Measurements from ENCODE around the gene UGT1A8. TPM values are rescaled to one million over a fixed set of nuclear protein-coding genes. Genes with fewer than 3 reads are reported as not detected.

Gene UGT1A8
- total RNA-seq, 1 donor from 2014 or later, result not detected

DNA sequence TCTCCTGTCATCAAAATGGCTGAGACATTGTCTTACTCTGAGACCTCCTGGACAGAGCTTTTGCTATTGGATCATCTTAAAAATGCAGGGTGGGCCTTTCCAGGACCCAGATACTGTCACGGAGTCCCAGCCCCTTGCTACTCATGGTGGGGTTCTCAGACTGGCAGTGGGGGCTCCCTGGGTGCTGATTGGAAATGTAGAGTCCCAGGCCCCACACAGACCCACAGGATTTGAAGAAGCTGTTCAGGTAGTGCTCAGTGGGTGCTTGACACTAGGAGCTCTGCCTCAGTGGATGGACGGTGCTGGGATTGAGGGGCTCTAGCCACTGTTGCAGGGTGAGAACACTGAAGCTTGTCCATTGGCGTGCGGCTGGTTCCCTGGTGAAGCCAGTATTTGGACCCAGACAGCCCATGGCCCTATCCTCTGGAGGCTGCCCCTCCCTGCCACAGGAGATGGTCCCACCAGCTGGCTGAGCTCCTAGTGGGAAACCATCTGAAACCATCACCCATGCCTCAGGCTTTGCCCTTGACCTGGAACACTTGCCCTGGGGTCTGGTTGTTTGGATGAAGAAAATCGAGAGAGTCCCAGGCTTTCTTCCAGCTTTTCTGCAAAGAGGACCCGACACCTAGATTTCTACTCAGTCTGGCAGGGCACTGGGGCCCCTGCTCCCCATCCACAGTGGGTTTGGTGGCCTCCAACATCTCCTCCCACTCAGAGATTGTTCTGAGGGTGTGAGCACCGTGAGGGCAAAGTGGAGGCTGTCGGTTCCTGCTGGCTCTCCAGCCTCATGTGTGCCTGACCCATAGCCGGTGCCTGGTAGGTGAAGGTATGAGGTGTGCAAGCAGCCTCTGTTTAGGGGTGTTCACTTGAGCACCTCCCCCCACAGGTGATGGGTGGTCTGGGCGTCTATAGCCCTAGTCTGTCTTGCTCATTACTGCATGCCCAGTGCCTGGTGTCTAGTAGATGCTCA is 190.8 kb downstream of the UGT1A8 start:
- no peak for DNase-seq (ENCODE audit: low spot score)
- intact Hi-C loops (cut with DNase I), result no loop called here

DNA sequence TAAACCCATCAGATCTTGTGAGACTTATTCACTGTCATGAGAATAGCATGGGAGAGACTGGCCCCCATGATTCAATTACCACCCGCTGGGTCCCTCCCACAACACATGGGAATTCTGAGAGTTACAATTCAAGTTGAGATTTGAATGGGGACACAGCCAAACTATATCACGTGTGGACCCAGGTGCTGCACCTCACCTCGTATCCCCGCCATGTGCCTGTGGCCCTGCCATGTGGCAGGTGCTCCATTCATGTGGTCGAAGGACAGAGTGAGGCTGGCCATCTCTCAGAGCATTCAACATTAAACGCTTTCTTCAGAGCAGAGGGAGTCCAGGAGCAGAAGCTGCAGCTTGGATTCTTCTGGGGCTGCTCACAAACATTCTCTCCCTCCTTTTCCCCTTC is 193.0 kb downstream of the UGT1A8 start:
- no peak for DNase-seq (ENCODE audit: low spot score)
- intact Hi-C loops (cut with DNase I), result no loop called here

DNA sequence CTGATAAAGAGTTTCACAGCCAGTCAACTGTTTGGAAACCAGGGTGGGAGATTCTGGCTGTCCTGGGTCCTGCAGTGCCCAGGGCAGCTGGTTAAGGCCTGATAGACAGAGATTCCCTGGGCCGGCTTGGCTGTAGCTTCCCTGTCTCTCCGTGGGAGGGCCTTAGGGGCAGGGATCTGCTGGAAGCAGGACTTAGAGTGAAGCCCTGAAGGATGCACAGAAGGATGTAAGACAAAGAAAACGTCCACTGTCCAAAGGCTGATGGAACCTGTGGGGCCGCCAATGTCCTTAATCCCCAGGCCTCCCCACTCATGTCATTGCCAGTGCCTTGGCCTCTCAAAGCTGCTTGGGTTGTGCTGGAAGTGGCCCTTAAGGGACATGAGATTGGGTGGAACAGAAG is 193.7 kb downstream of the UGT1A8 start:
- DNase-seq (ENCODE audit: low spot score), result peak; percentile 53
- intact Hi-C loops (cut with DNase I), result no loop called here

DNA sequence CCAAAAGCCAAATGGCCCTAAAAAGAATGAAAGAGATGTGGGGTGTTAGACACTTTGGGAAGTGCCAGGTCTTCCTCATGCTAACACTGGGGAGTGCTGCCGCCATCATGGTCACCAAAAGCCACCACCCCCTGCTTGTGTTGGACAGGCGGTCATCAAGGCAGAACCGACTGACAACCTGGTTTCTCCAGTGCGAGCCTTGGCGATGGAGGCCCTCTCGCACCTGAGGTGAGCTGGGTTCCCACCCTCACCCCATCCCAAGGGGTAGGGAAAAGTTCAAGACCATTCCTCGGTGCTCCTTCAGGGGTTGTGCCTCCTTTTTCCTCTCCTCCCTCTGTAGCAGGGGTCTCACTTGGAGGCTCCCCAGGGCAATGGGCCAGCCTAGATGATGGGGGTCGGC is 194.3 kb downstream of the UGT1A8 start:
- DNase-seq (ENCODE audit: low spot score), result peak; percentile 38
- intact Hi-C loops (cut with DNase I), result no loop called here

DNA sequence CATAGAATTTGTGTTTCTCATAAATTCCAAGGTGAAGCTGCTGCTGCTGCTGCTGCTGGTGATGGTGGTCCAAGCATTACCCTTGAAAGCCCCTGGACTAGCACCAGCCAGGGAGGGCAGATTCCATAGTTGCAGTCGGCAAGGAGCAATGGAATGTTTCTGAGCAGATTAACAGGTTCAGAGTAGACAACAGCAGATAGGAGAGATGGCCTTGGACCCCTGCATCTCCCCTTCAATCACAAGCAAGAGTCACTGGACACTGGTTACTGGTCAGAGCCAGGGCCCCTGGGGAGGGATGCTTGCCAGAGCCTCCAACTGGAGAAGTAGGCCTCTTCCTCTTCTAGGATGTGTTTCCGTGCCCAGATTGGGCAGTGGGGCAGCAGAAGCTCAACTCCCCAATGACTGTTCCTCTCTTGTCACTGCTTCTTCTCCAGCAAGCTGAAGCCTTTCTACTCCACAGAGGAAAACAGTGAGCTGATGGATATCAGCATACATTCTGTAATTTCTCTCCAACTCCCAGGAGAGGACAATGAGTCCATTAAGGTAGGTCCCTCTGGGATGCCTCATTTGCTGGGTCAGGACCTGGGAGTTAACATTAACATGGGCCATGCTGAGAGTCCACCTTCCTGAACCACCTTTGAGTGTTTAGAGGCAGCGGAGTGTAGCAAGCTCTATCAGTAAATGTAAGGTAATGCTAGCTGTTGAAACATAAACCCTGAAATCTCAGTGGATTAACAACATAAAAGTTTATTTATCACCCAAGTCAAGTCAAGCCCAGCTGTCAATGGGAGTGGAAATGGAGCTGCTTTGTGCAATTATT is 196.0 kb downstream of the UGT1A8 start:
- peak; percentile 68 for DNase-seq (ENCODE audit: low spot score)
- intact Hi-C loops (cut with DNase I), result no loop called here

DNA sequence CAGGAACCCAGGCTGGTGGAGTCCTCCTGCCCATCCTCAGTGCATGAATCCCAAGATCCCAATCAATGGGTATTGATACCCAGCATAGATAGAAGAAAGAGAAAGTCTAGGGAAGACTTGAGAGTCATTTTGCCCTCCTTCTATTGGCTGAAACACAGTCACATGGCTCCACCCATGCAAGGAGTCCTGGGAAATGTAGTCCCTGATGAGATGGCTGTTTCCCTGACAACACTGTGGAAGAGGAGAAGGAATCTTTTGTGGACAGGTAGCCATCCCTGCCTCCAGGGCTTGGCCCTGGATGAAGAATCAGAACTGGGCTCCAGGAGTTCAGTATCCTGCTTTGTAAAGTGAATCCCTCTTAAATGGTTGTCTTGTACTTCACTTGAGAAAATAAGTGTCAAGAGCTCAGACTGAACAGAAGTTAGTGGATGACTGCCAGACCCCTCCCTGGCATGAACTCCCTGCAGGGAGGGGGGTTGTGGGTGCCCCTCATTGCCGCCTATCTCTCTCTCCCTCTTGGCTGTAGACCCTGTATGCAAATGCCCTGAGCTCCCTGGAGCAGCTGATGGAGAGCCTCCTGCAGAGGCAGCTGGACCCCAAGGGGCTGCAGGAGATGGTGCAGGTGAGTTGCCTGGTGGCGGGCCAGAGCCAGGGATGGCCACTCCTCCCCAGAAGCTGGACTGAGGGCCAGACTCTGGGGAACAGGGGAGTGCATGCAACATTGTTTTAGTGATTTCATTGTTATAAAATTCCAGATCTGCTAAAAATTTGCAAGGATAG is 196.8 kb downstream of the UGT1A8 start:
- DNase-seq (ENCODE audit: low spot score), result peak; percentile 41
- intact Hi-C loops (cut with DNase I), result no loop called here

DNA sequence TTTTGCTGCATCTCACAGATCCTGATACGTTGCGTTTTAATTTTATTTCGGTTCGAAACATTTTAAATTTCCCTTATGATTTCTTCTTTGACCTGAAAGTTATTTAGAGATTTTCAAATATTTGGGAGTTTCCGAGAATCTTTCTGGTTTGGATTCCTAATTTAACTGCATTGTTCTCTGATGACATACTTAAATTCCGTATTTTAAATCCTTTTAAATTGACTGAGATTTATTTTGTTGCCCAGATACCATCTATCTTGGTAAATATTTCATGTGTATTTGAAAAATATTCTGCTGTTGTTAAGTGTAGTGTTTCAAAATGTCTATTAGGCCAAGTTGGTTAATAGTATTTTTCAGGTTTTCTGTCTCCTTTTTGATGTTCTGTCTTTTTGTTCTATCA is 198.4 kb downstream of the UGT1A8 start:
- intact Hi-C loops (cut with DNase I), result no loop called here
- no peak for DNase-seq (ENCODE audit: low spot score)

DNA sequence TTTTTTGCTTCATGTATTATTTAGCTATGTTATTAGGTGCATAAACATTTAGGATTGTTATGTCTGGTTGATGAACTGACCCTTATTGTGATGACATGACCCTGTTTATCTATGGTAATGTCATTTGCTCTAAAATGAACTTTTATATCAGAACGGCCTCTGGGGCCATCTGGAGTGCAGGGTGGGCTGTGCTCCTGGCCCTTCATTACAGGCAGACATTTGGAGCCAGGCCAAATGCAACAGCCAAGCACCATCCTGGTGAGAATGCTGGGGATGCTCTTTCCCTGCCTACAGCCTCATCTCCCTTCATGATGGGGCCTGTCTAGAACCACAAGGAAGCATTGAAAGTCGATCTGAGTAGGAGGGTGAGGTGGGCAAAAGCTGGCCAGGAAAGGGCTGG is 198.9 kb downstream of the UGT1A8 start:
- intact Hi-C loops (cut with DNase I), result no loop called here
- no peak for DNase-seq (ENCODE audit: low spot score)

DNA sequence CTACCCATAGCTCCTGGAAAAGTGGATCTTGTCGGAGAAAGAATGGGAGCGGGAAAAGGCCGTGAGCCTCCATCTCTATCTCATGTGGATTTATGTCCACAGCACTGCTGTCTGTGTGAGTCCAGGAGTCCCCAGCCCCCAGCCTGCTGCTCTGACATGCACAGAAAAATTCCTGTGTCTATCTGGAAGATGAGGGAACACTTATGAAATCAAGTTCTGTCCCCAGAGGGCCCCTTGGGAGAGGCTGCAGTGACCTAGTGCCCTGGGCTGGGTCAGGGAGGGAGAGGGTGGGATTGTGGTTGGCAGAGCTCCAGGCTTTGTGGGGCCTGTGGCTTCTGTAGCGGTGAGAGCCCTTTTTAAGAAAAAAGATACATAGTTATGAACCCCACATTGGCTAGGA is 199.3 kb downstream of the UGT1A8 start:
- intact Hi-C loops (cut with DNase I), result no loop called here
- peak; percentile 63 for DNase-seq (ENCODE audit: low spot score)

DNA sequence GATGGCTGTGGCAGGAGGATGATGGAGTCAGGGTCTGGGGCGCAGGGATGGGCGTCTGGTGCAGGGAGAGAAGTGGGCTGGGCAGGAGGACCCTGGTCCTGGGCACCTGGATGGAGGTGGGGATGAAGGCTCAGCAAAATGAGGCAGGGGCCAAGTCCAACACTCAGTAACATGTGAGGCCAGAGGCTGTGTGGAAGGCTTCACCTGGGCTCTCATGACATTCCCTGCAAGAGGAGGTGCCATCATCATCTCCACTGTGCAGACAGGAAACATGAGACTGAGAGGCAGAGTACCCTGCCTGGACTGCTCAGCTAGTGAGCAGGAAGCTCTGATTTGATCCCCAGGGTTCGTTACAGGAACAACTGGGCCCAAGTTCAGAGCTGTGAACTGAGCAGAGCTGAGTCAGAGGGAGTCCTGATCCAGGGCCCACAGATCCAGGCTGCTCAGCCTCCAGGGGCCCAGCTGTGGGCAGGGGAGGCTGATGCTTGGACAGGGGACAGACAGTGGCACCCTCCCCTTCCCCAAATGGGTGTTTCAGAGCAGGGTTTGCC is 200.0 kb downstream of the UGT1A8 start:
- intact Hi-C loops (cut with DNase I), result no loop called here
- peak; percentile 53 for DNase-seq (ENCODE audit: low spot score)

DNA sequence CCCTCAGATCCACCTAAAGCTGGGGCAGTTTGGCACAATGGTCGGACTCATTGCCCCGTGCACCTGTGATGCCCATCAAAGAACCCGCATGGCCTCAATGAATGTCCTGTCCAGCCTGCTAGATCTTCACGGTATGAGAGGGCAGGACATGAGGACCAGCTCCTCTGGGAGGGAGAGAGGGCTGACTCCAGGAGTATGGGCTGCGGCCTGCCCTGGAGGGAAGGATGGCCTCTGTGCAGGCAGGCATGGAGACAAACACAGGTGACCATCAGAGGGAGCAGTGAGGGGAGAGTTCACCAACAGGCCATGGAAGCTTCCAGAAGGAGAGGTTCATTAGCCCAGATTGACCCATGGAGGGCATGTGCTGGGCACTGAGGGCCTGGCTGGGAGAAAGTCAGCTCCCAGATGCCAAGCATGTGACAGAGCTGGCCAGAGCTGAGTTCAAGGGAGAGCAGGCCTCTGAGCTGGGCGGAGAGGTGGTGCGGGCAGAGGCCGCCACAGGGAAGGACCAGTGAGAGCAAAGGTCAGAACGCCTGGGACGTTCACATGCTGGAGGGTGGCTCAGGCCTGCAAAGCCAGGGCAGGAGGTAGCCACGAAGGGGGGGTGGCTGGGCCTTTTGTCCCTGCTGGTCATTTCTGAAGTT is 200.7 kb downstream of the UGT1A8 start:
- intact Hi-C loops (cut with DNase I), result no loop called here
- DNase-seq (ENCODE audit: low spot score), result peak; percentile 60

DNA sequence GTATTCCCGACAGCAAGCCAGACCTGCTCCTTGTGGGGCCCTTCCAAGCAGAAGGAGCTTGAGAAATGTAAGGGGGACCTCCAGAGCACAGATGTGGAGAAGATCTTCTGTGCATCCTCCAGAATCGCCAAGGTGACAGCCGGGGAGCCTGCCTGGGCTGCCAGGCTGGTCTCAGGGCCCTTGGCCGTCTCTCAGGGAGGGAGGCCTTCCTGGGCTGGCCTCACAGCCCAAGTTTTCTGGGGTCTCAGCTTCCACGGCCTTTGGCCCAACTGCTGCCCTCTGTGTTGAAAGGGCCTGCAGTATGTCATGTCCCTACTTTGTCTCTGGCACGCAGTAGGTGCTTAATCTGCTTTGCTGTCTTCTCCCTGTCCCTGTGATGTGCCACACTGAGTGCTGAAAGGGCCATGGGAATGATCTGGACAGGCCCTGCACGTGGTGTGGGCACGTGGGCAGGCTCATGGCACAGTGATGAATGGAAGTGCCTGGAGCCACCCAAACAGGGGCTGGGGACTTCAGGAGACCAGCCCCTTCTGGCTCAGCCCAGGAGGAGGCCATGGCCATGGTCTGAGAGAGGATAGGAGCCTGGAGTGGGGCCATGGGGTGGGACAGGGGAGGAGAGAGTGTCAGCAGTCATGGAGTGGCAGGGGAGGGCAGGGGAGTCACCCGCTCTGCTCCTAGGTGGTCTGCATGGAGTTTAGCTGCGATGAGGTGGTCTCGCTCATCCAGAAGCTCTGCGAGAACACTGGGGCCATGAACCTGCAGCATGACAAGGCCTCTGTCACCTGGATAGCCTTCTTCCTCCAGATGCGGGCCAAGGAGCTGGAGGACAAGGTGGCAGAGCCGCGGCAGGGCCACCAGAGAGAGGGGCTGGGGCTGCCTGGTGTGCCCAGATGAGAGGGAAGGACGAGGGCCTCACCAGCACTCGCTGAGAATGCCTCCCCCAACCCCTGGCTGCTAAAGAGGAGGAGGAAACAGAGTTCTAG is 201.5 kb downstream of the UGT1A8 start:
- intact Hi-C loops (cut with DNase I), result no loop called here
- peak; percentile 68 for DNase-seq (ENCODE audit: low spot score)

DNA sequence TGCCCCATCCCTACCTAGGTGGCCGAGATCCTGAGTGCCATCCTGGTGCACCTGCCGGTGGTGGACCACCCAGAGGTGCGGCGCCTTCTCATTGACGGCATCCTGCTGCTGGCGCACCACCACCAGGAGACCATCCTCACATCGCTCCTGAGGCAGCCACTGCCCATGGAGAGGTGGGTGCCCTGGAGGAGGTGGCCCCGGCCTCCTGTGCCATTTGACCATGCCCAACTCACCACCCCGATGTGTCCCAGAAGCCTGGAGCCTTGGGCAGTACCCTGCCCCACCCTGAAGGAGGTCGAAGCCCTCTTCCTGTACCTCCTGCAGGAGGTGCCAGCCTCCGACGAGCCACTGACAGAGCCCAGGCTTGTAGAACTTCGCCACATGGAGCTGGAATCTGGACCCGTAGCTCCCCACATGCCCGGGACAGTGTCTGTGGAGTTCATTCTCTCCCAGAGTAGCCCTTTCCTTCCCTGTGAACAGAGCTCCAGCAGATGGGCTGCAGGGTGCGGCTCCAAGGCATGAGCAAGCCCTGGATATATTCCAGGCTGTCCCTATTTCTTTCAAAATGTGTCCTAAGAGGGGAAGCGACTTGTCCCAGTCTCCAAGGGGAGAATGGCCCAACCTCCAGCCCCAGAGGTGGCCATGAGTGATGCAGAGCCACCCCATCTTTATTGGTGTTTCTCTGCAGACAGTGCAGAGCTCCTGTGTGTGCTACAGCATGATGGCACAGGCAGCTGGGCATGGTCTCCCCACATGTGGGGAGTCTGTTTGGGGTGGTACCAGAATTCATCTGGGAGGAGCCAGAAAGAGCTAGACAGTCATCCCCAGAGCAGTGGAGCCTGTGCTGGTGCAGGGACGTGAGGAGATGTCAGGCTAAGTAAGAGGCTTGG is 202.7 kb downstream of the UGT1A8 start:
- peak; percentile 69 for DNase-seq (ENCODE audit: low spot score)
- intact Hi-C loops (cut with DNase I), result no loop called here

DNA sequence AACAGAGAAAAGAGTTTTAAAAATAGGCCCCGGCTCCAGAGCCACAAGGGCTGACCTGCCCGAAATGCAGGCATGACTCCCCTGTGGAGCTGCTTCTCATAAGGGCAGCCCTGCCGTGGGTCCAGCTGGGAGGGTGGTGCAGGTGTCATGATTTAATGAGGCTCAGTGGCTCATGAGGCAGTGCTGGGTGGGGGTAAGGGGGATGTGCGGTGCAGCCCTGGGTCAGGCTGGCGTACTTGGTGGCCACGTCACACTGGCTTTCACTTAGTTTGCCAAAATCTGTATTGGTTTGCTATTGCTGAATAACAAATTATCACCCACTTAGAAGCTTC is 203.3 kb downstream of the UGT1A8 start:
- intact Hi-C loops (cut with DNase I), result no loop called here
- DNase-seq (ENCODE audit: low spot score), result peak; percentile 53

DNA sequence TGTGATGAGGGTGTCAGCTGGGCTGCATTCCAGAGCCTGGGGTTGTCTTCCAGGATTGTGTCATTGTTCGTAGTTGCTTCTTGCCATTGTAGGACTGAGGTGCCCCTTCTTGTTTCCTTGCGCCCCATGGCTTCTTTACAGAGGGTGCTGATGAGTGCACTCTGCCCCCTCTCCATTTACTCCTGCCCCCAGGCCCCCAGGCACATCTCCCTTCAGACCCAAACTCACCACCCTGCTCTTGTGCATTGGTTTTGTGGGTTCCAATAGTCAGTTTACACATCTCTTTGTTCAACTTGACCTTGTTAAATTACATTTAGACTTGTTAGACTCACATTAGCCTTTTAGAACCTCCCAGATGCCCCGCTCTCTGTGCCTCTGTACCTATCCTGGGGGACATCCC is 203.8 kb downstream of the UGT1A8 start:
- no peak for DNase-seq (ENCODE audit: low spot score)
- intact Hi-C loops (cut with DNase I), result no loop called here

DNA sequence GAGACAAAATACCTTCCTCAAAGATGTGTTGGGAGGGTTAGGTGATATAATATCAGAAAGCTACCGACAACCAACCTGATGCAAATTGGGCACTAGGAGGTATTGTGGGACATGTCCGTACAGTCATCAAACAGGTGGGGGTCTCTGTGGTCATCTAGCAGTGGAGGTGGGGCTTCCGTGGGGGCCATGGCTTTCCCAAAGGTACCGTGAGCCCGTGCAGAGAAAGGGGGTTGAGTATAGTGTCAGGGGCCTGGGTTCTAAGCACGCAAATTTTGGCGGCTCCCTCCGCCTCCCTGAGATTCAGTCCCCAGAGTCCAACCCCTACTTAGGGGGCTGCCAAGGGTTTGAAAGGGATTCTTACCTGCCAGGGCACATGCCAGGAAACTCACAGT is 204.3 kb downstream of the UGT1A8 start:
- intact Hi-C loops (cut with DNase I), result no loop called here
- DNase-seq (ENCODE audit: low spot score), result no peak

DNA sequence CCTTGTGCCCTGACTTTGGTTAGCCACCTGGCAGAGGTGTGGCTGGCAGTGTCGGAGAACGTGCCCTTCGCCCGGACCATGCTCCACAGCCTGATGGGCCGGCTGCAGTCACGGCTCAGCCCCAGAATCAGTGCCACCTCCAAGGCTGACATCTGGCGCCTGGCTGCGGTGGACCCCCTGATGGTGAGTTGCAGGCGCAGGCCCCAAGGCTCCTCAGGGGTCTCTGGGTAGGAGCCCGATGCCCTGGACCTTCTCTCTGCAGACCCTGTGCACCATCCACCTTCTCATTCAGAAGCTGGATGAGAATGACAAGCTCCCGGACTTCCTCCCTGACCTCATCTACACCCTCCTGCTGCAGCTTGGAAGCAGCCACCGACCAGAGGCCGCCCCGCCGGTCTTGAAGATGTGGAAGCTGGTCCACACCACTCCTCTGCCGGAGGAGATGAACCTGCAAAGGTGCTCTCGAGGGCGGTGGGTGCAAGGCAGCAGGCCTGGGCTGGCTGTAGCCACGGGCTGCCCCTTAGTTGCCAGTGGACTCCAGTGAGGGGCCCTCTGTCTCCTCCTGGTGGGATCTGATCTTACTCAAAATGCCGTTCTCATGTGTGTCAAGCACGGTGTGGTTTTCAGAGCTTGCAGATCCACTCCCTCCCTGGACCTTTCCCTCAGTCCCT is 204.8 kb downstream of the UGT1A8 start:
- peak; percentile 75 for DNase-seq (ENCODE audit: low spot score)
- intact Hi-C loops (cut with DNase I), result no loop called here

All from cardiac septum (tissue), 1 donor.